Caco-2 (cell line): ENCODE measurements around the gene COL21A1. TPM values are rescaled to one million over a fixed set of nuclear protein-coding genes. Genes with fewer than 3 reads are reported as not detected.

Source experiments
- BruUV-seq: library from RNA; stranded (reverse); fragments of 400-500 nt; replicated peaks from 2 replicates; lab custom pipeline; 2021; lab: Mats Ljungman, UMichigan
- CTCF ChIA-PET: fragments of 300-600 bp; sonication (Branson Sonifier 250); formaldehyde crosslinking; loops from one replicate; lab custom pipeline; 2022; ENCODE audit warnings: antibody characterized with exemption; lab: Charles Lee
- POLR2A ChIA-PET: fragments of 300-600 bp; sonication (Branson Sonifier 250); formaldehyde crosslinking; loops from one replicate; lab custom pipeline; 2022; ENCODE audit warnings: antibody characterized with exemption; lab: Charles Lee
- DNase-seq, 2 experiments: peaks; one replicate each; pipeline versions ENCODE4 v3.0.0 to v3.0.0-alpha.2; 2020 to 2022
- H3K27me3 ChIP-seq: replicated peaks from 2 replicates; pipeline ENCODE4 v1.6.0; 2011; ENCODE audit warnings: low read length; ENCODE audit not compliant: control insufficient read depth, insufficient read depth
- H3K36me3 ChIP-seq: 2 replicates; pipeline ENCODE4 v1.5.1; 2011; ENCODE audit warnings: low read length; ENCODE audit not compliant: control insufficient read depth, insufficient read depth
- H3K4me1 ChIP-seq: fragments of 250-450 bp; sonication (Bioruptor Pico); 2 replicates; pipeline ENCODE4 v1.5.1; 2020; ENCODE audit warnings: mild to moderate bottlenecking
- H3K4me3 ChIP-seq: 2 replicates; pipeline ENCODE4 v1.5.1; 2011; ENCODE audit warnings: low read depth, mild to moderate bottlenecking, control low read depth, low read length
- H3K9me3 ChIP-seq: fragments of 250-450 bp; sonication (Bioruptor Pico); 2 replicates; pipeline ENCODE4 v1.5.1; 2020; ENCODE audit warnings: mild to moderate bottlenecking, moderate library complexity
- H3K27ac Mint-ChIP-seq: one replicate; pipeline ENCODE4 v1.8.0; 2022; ENCODE audit warnings: mixed read lengths; ENCODE audit not compliant: unreplicated experiment
- H3K27me3 Mint-ChIP-seq: one replicate; pipeline ENCODE4 v1.8.0; 2022; ENCODE audit warnings: mixed read lengths; ENCODE audit not compliant: insufficient read depth, unreplicated experiment
- H3K36me3 Mint-ChIP-seq: one replicate; pipeline ENCODE4 v1.8.0; 2022; ENCODE audit warnings: mild to moderate bottlenecking, mixed read lengths; ENCODE audit not compliant: insufficient read depth, unreplicated experiment
- H3K4me1 Mint-ChIP-seq: one replicate; pipeline ENCODE4 v1.8.0; 2022; ENCODE audit warnings: low read depth, mixed read lengths; ENCODE audit not compliant: unreplicated experiment
- H3K4me3 Mint-ChIP-seq: one replicate; pipeline ENCODE4 v1.8.0; 2022; ENCODE audit warnings: mild to moderate bottlenecking, moderate library complexity, mixed read lengths; ENCODE audit not compliant: unreplicated experiment
- H3K9me3 Mint-ChIP-seq: one replicate; pipeline ENCODE4 v1.8.0; 2022; ENCODE audit warnings: mixed read lengths; ENCODE audit not compliant: unreplicated experiment
- intact Hi-C: fragments of 100-400 bp; cut with micrococcal nuclease; formaldehyde crosslinking; loops from one replicate; pipeline ENCODE4 v1.10.0; 2022; ENCODE audit not compliant: unreplicated experiment
- total RNA-seq: library from RNA; stranded (reverse); gene quantifications from 2 replicates; pipeline ENCODE4 v1.2.3, GENCODE V29; 2022
- TF ChIP-seq, protein P1 (sequence below), 2 experiments: fragments of 200-600 bp in 1 of 2; IDR thresholded peaks; 1 replicate in 1 of 2; 2 replicates in 1 of 2; pipeline versions ENCODE4 v1.5.1 to v1.8.0; 2011 to 2022; ENCODE audit warnings: antibody characterized with exemption in 1 of 2, control low read depth in 1 of 2, inconsistent platforms in 1 of 2, low read depth in 1 of 2, low read length in 1 of 2, mild to moderate bottlenecking in 1 of 2, moderate library complexity in 1 of 2; ENCODE audit not compliant: insufficient read depth in 1 of 2, severe bottlenecking in 1 of 2, unreplicated experiment in 1 of 2

Gene COL21A1
- total RNA-seq, 1 experiment from 2014 or later: 1.3 TPM

GRCh38 chr6:56291302-56291917, 44.0 kb upstream of the COL21A1 start:
- H3K4me3 Mint-ChIP-seq: no peak overlapping the region
- no TSS peak for BruUV-seq
- no peak for DNase-seq
- peaks cover 11% of the 10 kb centered on the region for H3K9me3 Mint-ChIP-seq
- H3K9me3 ChIP-seq: no peaks in the 10 kb centered on the region; the same call in 1 of the 2 replicates
- TF ChIP-seq, protein P1, sequence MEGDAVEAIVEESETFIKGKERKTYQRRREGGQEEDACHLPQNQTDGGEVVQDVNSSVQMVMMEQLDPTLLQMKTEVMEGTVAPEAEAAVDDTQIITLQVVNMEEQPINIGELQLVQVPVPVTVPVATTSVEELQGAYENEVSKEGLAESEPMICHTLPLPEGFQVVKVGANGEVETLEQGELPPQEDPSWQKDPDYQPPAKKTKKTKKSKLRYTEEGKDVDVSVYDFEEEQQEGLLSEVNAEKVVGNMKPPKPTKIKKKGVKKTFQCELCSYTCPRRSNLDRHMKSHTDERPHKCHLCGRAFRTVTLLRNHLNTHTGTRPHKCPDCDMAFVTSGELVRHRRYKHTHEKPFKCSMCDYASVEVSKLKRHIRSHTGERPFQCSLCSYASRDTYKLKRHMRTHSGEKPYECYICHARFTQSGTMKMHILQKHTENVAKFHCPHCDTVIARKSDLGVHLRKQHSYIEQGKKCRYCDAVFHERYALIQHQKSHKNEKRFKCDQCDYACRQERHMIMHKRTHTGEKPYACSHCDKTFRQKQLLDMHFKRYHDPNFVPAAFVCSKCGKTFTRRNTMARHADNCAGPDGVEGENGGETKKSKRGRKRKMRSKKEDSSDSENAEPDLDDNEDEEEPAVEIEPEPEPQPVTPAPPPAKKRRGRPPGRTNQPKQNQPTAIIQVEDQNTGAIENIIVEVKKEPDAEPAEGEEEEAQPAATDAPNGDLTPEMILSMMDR (IDR thresholded peaks at IDR 0.05; ENCODE audit: insufficient read depth in 1 of 2, low read depth in 1 of 2, low read length in 1 of 2, severe bottlenecking in 1 of 2, unreplicated experiment in 1 of 2): no peak
- CTCF ChIA-PET: interaction anchor here (1.6 to 2.3 kb wide), 2 partner anchors 309 to 314 kb away, joined by 7 to 12 read pairs; no protein-coding TSS in a partner anchor
- H3K36me3 Mint-ChIP-seq: no peaks in the 10 kb centered on the region
- no peak overlapping the region for H3K4me3 ChIP-seq
- H3K4me1 Mint-ChIP-seq: peaks cover 7% of the 10 kb centered on the region
- H3K27me3 Mint-ChIP-seq: no peaks in the 10 kb centered on the region
- H3K27me3 ChIP-seq: no peaks in the 10 kb centered on the region
- POLR2A ChIA-PET: no interaction called here
- no peaks in the 10 kb centered on the region for H3K4me1 ChIP-seq
- no peak overlapping the region for H3K27ac Mint-ChIP-seq
- intact Hi-C loops: no loop called here
- no peaks in the 10 kb centered on the region for H3K36me3 ChIP-seq

DNA sequence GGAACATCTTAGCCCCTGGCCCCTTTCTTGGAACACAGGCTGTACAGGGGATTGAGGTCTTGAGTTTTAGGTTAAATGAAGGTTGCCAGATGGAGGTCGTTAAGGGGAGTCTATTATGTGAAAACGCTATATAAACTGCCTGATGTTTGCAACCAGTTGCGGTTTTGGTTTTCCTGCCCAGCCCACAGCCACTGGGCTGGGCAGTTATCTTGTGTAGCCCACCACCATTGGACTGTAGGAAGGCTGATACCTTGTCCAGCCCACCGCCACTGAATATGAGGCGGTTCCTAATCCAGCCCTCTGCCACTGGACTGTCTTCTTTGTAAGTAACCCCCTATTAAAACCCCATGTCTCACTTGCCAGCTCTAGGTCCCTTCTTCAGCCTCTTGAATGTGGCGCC, 42.3 kb upstream of the COL21A1 start:
- TF ChIP-seq, protein P1 (IDR thresholded peaks at IDR 0.05; ENCODE audit: insufficient read depth in 1 of 2, low read depth in 1 of 2, low read length in 1 of 2, severe bottlenecking in 1 of 2, unreplicated experiment in 1 of 2): no peak
- no peaks in the 10 kb centered on the region for H3K9me3 ChIP-seq
- no peak for DNase-seq
- H3K9me3 Mint-ChIP-seq: peaks cover 11% of the 10 kb centered on the region
- no peaks in the 10 kb centered on the region for H3K36me3 Mint-ChIP-seq
- ChIA-PET CTCF (no interaction called here), POLR2A (no interaction called here)
- intact Hi-C loops: loop anchor here (10.0 kb wide), 1 partner anchor 65 kb away; no protein-coding TSS in a partner anchor
- H3K36me3 ChIP-seq: no peaks in the 10 kb centered on the region
- H3K27me3 ChIP-seq: no peaks in the 10 kb centered on the region
- H3K4me1 Mint-ChIP-seq: peaks cover 7% of the 10 kb centered on the region
- H3K27ac Mint-ChIP-seq: no peak overlapping the region
- H3K4me3 Mint-ChIP-seq: no peak overlapping the region
- H3K4me1 ChIP-seq: no peaks in the 10 kb centered on the region
- no TSS peak for BruUV-seq
- H3K27me3 Mint-ChIP-seq: no peaks in the 10 kb centered on the region
- no peak overlapping the region for H3K4me3 ChIP-seq

DNA sequence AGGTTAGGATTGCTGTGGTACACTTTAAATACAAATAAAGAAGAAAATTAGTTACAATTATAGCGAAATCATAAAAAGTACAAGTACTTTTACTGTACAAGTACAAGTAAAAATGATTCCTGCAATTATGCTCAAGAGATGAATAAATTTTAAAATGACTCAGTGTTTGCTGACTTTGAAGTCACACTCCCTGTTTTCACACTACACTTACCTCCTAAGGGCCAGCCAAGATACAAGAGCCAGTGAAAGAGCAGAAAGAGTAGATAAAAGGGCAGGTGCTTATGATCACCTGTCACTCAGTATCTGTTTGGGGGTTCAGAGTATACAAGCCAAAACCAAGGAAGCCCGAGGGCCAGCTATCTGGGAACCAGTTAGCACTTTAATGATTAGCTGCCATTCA, 41.0 kb upstream of the COL21A1 start:
- Mint-ChIP-seq H3K27me3 (no peaks in the 10 kb centered on the region), H3K4me3 (no peak overlapping the region), H3K4me1 (peaks cover 7% of the 10 kb centered on the region), H3K36me3 (no peaks in the 10 kb centered on the region), H3K27ac (no peak overlapping the region), H3K9me3 (peaks cover 11% of the 10 kb centered on the region)
- no peak for DNase-seq
- no TSS peak for BruUV-seq
- intact Hi-C loops: loop anchor here (10.0 kb wide), 1 partner anchor 64 kb away; no protein-coding TSS in a partner anchor
- Histone ChIP-seq H3K9me3 (no peaks in the 10 kb centered on the region), H3K36me3 (no peaks in the 10 kb centered on the region), H3K4me3 (no peak overlapping the region), H3K4me1 (no peaks in the 10 kb centered on the region), H3K27me3 (no peaks in the 10 kb centered on the region)
- TF ChIP-seq, protein P1 (IDR thresholded peaks at IDR 0.05; ENCODE audit: insufficient read depth in 1 of 2, low read depth in 1 of 2, low read length in 1 of 2, severe bottlenecking in 1 of 2, unreplicated experiment in 1 of 2): no peak
- CTCF ChIA-PET: no interaction called here
- POLR2A ChIA-PET: no interaction called here
